Thoracic aorta (tissue), 2 donors: Measurements from ENCODE around the gene MSANTD4. TPM values are rescaled to one million over a fixed set of nuclear protein-coding genes. Genes with fewer than 3 reads are reported as not detected.
A peak's percentile ranks its signal among the peaks of the same experiment; 100 is the strongest.

Experiments used
- ATAC-seq: fragments of 150-250 bp; one replicate; pipeline ENCODE4 v1.8.0; 2017; ENCODE audit warnings: low read depth; ENCODE audit not compliant: insufficient number of reproducible peaks, low FRiP score
- DNase-seq: peaks from one replicate; pipeline ENCODE4 v3.0.0-alpha.2; 2020; ENCODE audit warnings: low spot score
- H3K27ac ChIP-seq, 2 donors: fragments of 200-600 bp; sonication (generic); 1 replicate in 1 of 2; 2 replicates in 1 of 2; pipeline ENCODE4 v1.5.1; 2016; ENCODE audit warnings: mild to moderate bottlenecking in 2 of 2, moderate library complexity in 2 of 2
- H3K27me3 ChIP-seq: fragments of 200-600 bp; sonication (generic); replicated peaks from 2 replicates; pipeline ENCODE4 v1.6.0; 2016; ENCODE audit warnings: mild to moderate bottlenecking; ENCODE audit not compliant: insufficient read depth
- H3K36me3 ChIP-seq: fragments of 200-600 bp; sonication (generic); one replicate; pipeline ENCODE4 v1.5.1; 2016
- H3K4me1 ChIP-seq, 2 donors: fragments of 200-600 bp; sonication (generic); 1 replicate in 1 of 2; 2 replicates in 1 of 2; pipeline versions ENCODE4 v1.5.1 to v1.6.0; 2016; ENCODE audit warnings: low read depth in 2 of 2, mild to moderate bottlenecking in 1 of 2; ENCODE audit not compliant: control insufficient read depth in 1 of 2
- H3K4me3 ChIP-seq: fragments of 200-600 bp; sonication (generic); 2 replicates; pipeline ENCODE4 v1.5.1; 2016; ENCODE audit warnings: mild to moderate bottlenecking
- H3K9me3 ChIP-seq: fragments of 200-600 bp; sonication (generic); 2 replicates; pipeline ENCODE4 v1.5.1; 2016
- total RNA-seq, 2 donors: library from RNA; depleted of rRNA; stranded (reverse); fragments of >200 nt; gene quantifications; one replicate each; pipeline versions ENCODE4 v1.1.0 to v1.2.3, GENCODE V29; 2016
- TF ChIP-seq, protein P1 (sequence below): fragments of 200-600 bp; sonication (generic); IDR thresholded peaks from one replicate; pipeline ENCODE4 v1.5.1; 2019; ENCODE audit warnings: antibody characterized with exemption

MSANTD4 gene
- total RNA-seq = 10 to 100 TPM; 19.4 to 24.7 TPM

DNA sequence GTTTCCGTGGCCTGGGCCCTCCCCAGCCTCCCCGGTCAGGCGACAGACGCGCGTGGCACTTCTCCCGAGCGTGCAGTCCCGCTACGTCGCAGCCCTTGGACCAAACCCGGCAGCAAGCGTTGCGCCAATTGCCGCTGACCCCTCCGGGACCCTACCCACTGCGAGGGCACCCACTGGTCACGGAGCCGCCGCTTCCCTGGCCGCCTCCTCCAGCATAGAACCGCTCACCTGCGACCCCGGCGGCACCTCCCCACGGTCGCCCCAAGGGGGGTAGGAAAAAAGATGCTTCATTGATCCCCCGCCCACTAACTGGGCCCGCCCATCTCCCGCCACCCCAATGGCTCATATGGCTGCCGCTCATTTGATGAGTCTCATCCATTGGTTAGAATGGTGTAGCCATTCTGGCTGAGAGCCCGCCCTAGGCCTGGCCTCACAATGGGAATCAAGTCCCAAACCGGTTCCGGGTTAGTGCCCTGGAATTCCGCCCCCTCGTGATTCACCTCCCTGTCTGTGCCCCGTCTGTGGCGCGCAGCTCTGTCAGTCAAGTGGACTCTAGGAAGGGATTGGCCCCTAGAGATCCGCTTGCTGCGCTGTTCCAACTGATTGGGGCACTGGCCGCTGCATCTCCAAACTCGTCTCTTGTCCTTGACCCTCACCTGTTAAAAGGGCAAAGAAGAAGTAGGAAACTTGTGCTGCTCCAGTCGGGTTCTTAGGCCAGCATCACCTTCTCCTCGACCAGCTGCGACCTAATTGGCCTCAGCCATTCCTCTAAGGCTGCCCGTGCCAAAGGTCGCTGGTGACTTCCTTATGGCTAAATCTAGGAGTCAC lies at the start of gene MSANTD4:
TSS of gene MSANTD4 (minus strand) at position 274 of the 828 bp plus-strand sequence. CDS start 11,323 bp downstream, outside the sequence.
- TF ChIP-seq, protein P1, sequence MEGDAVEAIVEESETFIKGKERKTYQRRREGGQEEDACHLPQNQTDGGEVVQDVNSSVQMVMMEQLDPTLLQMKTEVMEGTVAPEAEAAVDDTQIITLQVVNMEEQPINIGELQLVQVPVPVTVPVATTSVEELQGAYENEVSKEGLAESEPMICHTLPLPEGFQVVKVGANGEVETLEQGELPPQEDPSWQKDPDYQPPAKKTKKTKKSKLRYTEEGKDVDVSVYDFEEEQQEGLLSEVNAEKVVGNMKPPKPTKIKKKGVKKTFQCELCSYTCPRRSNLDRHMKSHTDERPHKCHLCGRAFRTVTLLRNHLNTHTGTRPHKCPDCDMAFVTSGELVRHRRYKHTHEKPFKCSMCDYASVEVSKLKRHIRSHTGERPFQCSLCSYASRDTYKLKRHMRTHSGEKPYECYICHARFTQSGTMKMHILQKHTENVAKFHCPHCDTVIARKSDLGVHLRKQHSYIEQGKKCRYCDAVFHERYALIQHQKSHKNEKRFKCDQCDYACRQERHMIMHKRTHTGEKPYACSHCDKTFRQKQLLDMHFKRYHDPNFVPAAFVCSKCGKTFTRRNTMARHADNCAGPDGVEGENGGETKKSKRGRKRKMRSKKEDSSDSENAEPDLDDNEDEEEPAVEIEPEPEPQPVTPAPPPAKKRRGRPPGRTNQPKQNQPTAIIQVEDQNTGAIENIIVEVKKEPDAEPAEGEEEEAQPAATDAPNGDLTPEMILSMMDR = no peak
- Histone ChIP-seq H3K4me3 (peak within 1 kb of the TSS; percentile 80), H3K9me3 (no peaks in the 10 kb centered on the region), H3K4me1 (peaks cover 9 to 27% of the 10 kb centered on the region in 2 donors), H3K27me3 (no peaks in the 10 kb centered on the region), H3K36me3 (no peaks in the 10 kb centered on the region), H3K27ac (peak within 1 kb of the TSS; percentile 60 to 80)
- peak; percentile 98 for DNase-seq
- peak; percentile 100 for ATAC-seq

DNA sequence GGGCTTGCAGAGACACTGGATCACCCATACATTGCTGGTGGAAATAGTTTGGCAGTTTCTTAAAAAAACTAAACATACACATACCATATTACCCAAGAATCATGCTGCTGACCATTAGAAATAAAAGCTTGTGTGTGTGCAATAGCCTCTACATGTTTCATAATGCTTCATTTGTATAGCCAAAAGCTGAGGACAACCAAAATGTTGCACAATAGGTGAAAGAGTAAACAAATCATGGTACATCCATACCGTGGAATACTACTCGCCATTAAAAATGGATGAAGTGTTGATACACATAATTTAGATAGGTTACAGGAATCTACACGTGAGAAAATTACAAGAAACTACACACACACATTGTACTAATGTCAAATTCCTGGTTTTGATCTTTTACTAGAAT lies 48.6 kb upstream of the MSANTD4 start:
- no peak overlapping the region for H3K27ac ChIP-seq
- ATAC-seq (no peak), DNase-seq (no peak)
- no peaks in the 10 kb centered on the region for H3K4me1 ChIP-seq
- H3K27me3 ChIP-seq = no peaks in the 10 kb centered on the region
- no peaks in the 10 kb centered on the region for H3K36me3 ChIP-seq
- H3K4me3 ChIP-seq = no peak overlapping the region
- TF ChIP-seq, protein P1 = no peak
- no peaks in the 10 kb centered on the region for H3K9me3 ChIP-seq

DNA sequence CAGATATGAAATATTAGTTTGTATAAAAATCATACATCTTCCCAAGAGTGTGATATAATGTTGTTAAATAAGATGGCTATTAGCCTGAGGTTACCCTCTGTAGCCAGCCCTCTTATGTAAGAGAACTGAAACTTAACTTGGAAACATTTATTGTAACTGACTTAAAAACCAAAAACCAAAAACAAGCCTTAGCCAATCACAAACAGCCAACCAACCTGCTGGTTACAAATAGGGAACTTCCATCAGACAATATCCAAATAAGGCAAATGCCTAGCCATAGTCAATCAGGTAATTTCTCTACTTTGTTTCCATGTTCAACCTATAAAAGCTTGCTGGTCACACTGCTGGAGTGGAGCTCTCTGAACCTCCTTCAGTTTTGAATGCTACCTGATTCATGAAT lies 41.0 kb upstream of the MSANTD4 start:
- H3K9me3 ChIP-seq = no peaks in the 10 kb centered on the region
- TF ChIP-seq, protein P1 = no peak
- no peaks in the 10 kb centered on the region for H3K36me3 ChIP-seq
- no peak overlapping the region for H3K4me3 ChIP-seq
- H3K4me1 ChIP-seq = no peaks in the 10 kb centered on the region
- no peak overlapping the region for H3K27ac ChIP-seq
- no peaks in the 10 kb centered on the region for H3K27me3 ChIP-seq
- no peak for DNase-seq
- ATAC-seq = no peak

DNA sequence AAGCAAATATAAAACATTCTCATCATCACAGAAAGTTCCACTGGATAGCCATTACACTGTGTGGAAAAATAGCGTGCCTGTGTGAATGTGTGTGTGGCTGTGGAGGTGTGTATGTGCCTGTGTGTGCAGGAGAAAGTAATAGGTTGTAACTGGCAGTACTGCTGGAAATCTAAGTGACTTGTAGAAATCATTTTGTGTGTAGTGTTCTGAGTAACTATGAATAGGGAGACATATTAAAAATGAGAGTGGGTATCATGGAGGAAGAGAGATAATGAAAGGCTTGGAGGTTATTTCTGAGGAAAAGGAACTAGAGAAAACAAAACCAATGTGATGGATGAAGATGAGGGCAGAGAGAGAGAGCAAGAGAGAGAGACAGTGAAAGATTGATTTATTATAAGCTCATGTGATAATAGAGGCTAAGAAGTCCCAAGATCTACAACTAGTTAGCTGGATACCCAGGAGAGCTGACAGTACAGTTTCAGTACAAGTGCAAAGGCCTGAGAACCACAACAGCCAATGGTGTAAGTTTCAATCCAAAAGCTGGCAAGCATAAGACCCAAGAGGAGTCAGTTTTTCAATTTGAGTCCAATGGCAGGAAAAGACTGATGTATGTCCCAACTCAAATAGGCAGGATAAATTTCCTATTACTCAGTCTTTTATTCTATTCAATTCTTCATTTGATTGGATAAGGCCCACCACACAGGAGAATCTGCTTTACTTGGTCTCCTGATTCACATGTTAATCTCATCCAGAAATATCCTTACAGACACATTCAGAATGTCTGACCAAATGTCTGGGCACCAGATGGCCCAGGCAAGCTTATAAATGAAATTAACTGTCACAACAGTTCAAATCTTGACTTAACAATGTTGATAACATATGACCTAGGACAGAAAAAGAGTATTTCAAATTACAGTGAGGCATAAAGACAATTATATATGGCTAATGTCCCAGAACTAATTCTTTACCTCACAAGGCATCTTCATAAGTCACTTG lies 40.2 kb upstream of the MSANTD4 start:
- ATAC-seq (no peak), DNase-seq (no peak)
- Histone ChIP-seq H3K27ac (no peak overlapping the region), H3K9me3 (no peaks in the 10 kb centered on the region), H3K27me3 (no peaks in the 10 kb centered on the region), H3K36me3 (peaks cover 7% of the 10 kb centered on the region), H3K4me1 (no peaks in the 10 kb centered on the region), H3K4me3 (no peak overlapping the region)
- TF ChIP-seq, protein P1 = no peak

DNA sequence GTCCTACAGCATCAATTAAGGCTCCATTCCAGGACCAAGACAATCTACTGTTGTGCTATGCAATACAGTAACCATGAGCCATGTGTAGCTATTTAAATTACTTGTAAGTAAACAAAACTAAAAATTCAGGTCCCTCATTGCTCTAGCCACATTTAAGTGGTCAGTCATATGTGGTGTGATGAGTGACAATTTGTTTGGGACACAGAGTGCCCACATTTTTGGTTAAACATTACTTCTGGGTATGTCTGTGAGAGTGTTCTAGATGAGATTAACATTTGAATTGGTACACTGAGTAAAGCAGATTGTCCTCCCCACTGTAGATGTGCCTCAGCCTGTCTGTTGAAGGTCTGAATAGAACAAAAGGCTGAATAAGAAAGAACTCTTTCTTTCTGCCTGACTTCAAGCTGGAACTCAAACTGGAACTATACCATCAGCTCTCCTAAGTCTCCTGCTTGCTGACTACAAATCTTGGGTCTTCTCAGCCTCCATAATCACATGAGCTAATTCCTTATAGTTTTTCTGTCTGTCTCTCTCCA lies 39.3 kb upstream of the MSANTD4 start:
- no peak for DNase-seq

More for the DNA sequence above, 39.3 kb upstream of the MSANTD4 start:
- TF ChIP-seq, protein P1 = no peak
- no peak overlapping the region for H3K4me3 ChIP-seq
- peaks cover 9% of the 10 kb centered on the region for H3K36me3 ChIP-seq
- no peak overlapping the region for H3K27ac ChIP-seq
- no peaks in the 10 kb centered on the region for H3K4me1 ChIP-seq
- ATAC-seq = no peak
- no peaks in the 10 kb centered on the region for H3K9me3 ChIP-seq
- no peaks in the 10 kb centered on the region for H3K27me3 ChIP-seq
